SK-MEL-5 (cell line): ENCODE measurements around the gene ZSCAN18. TPM values are rescaled to one million over a fixed set of nuclear protein-coding genes. Genes with fewer than 3 reads are reported as not detected.
"Not testable (repeated sequence)": the region's sequence is repeated elsewhere in the genome, so short reads cannot be mapped to it uniquely, and the experiment has no call there.

Experiments used
- DNase-seq: peaks from one replicate; pipeline ENCODE4 v3.0.0-alpha.2; 2016; ENCODE audit warnings: low read depth, low spot score
- in situ Hi-C: cut with HindIII; loops from 2 replicates; pipeline ENCODE4 v1.10.0; 2016; ENCODE audit warnings: low sequenced_read_pairs, high pct_unique_total_duplicates, low pct_unique_long_range_greater_than_20kb
- polyA plus RNA-seq, 2 experiments: library from polyadenylated mRNA; depleted of rRNA; stranded (reverse); fragments of >200 nt; gene quantifications; 2 replicates each; pipeline ENCODE4 v1.2.3, GENCODE V29; 2015
- total RNA-seq: library from RNA; depleted of rRNA; stranded (reverse); fragments of >200 nt; shearing (Covaris generic); gene quantifications from 2 replicates; pipeline ENCODE4 v1.2.3, GENCODE V29; 2014; rRNA removed

The ZSCAN18 gene
- total RNA-seq = 2.8 and 3.6 TPM in 2 replicates
- polyA plus RNA-seq (2015; cell fraction: cytosol; rRNA removed) = 6.1 and 7.7 TPM in 2 replicates
- polyA plus RNA-seq (2015; cell fraction: nucleus; rRNA removed) = 11.6 and 18.5 TPM in 2 replicates

GRCh38 chr19:58097781-58098681 is at the start of gene ZSCAN18:
Gene ZSCAN18 (minus strand): TSS chr19:58098231. CDS start chr19:58090267, 7,964 bp downstream.
- peak; percentile 76 for DNase-seq

GRCh38 chr19:58147475-58147874 is 49.4 kb upstream of the ZSCAN18 start:
- in situ Hi-C loops, DNase-seq: not testable (repeated sequence)

More at GRCh38 chr19:58097781-58098681, at the start of gene ZSCAN18:
- in situ Hi-C loops = no loop called here

GRCh38 chr19:58145849-58146248 is 47.8 kb upstream of the ZSCAN18 start:
- in situ Hi-C loops = no loop called here
- no peak for DNase-seq

GRCh38 chr19:58134244-58134643 is 36.2 kb upstream of the ZSCAN18 start:
- in situ Hi-C loops = no loop called here

GRCh38 chr19:58129284-58129683 is 31.3 kb upstream of the ZSCAN18 start:
- DNase-seq = no peak
- in situ Hi-C loops = no loop called here

More at GRCh38 chr19:58134244-58134643, 36.2 kb upstream of the ZSCAN18 start:
- no peak for DNase-seq

- in situ Hi-C loops = no loop called here
- DNase-seq = no peak
Observed at GRCh38 chr19:58128041-58128685, 30.1 kb upstream of the ZSCAN18 start.

- in situ Hi-C loops = no loop called here
- no peak for DNase-seq
Observed at GRCh38 chr19:58123354-58123753, 25.3 kb upstream of the ZSCAN18 start.

- DNase-seq = no peak
- in situ Hi-C loops = no loop called here
Observed at GRCh38 chr19:58118979-58119733, 21.1 kb upstream of the ZSCAN18 start.

- no peak for DNase-seq
- in situ Hi-C loops = no loop called here
Observed at GRCh38 chr19:58117841-58118575, 20.0 kb upstream of the ZSCAN18 start.

GRCh38 chr19:58108546-58108817 is 10.5 kb upstream of the ZSCAN18 start:
- no peak for DNase-seq
- in situ Hi-C loops = no loop called here

- no peak for DNase-seq
- in situ Hi-C loops = no loop called here
Observed at GRCh38 chr19:58107778-58108545, 9.9 kb upstream of the ZSCAN18 start.

GRCh38 chr19:58098682-58098998 is 609 bp upstream of the ZSCAN18 start:
- in situ Hi-C loops = no loop called here
- DNase-seq = no peak

- in situ Hi-C loops = no loop called here
- no peak for DNase-seq
Observed at GRCh38 chr19:58097349-58097748, 682 bp downstream of the ZSCAN18 start.

GRCh38 chr19:58096884-58097283 is 1.1 kb downstream of the ZSCAN18 start:
- DNase-seq = no peak
- in situ Hi-C loops = no loop called here

GRCh38 chr19:58095328-58095727 is 2.7 kb downstream of the ZSCAN18 start:
- in situ Hi-C loops = no loop called here
- no peak for DNase-seq

- no peak for DNase-seq
- in situ Hi-C loops = no loop called here
Observed at GRCh38 chr19:58093071-58093470, 5.0 kb downstream of the ZSCAN18 start.
